Mammary epithelial cell (primary cell): ENCODE data around the gene NMRAL1.

Experiments used
- EZH2 ChIP-seq: IDR thresholded peaks from 2 replicates; pipeline ENCODE4 v1.6.1; 2012; ENCODE audit warnings: low read length, inconsistent platforms, borderline replicate concordance
- TF ChIP-seq, protein P1 (sequence below), 2 donors: IDR thresholded peaks in 1 of 2; conservative IDR thresholded peaks in 1 of 2; 2 replicates each; pipeline ENCODE4 v1.5.1; 2011 to 2012; ENCODE audit warnings: inconsistent platforms in 2 of 2, low read length in 2 of 2, mild to moderate bottlenecking in 2 of 2, control low read depth in 1 of 2, low read depth in 1 of 2; ENCODE audit not compliant: insufficient read depth in 1 of 2; ENCODE audit errors: extremely low read depth in 1 of 2

GRCh38 chr16:4452674-4453073, 21.8 kb downstream of the NMRAL1 start:
- TF ChIP-seq, protein P1, sequence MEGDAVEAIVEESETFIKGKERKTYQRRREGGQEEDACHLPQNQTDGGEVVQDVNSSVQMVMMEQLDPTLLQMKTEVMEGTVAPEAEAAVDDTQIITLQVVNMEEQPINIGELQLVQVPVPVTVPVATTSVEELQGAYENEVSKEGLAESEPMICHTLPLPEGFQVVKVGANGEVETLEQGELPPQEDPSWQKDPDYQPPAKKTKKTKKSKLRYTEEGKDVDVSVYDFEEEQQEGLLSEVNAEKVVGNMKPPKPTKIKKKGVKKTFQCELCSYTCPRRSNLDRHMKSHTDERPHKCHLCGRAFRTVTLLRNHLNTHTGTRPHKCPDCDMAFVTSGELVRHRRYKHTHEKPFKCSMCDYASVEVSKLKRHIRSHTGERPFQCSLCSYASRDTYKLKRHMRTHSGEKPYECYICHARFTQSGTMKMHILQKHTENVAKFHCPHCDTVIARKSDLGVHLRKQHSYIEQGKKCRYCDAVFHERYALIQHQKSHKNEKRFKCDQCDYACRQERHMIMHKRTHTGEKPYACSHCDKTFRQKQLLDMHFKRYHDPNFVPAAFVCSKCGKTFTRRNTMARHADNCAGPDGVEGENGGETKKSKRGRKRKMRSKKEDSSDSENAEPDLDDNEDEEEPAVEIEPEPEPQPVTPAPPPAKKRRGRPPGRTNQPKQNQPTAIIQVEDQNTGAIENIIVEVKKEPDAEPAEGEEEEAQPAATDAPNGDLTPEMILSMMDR (conservative IDR thresholded peaks at IDR 0.05 in 1 of 2, IDR thresholded peaks at IDR 0.05 in 1 of 2; ENCODE audit: extremely low read depth in 1 of 2, insufficient read depth in 1 of 2, low read depth in 1 of 2, low read length in 2 of 2), result no peak
- TF ChIP-seq EZH2, result no peak
